Astrocyte of the spinal cord (primary cell): Measurements from ENCODE around the gene DEGS2.
A peak's percentile ranks its signal among the peaks of the same experiment; 100 is the strongest.

ENCODE experiments used
- DNase-seq: peaks from one replicate; pipeline ENCODE4 v3.0.0; 2011; ENCODE audit warnings: low read depth, low spot score
- H3K4me3 ChIP-seq: 2 replicates; pipeline ENCODE4 v1.5.1; 2011; ENCODE audit warnings: low read depth, mild to moderate bottlenecking, low read length, moderate library complexity
- CTCF ChIP-seq: IDR thresholded peaks from 2 replicates; pipeline ENCODE4 v1.5.1; 2012; ENCODE audit warnings: low read depth, mild to moderate bottlenecking, low read length, inconsistent platforms
- in situ Hi-C: cut with HindIII; loops from 2 replicates; pipeline ENCODE4 v1.10.0; 2017; ENCODE audit warnings: low sequenced_read_pairs

DEGS2 gene

DNA sequence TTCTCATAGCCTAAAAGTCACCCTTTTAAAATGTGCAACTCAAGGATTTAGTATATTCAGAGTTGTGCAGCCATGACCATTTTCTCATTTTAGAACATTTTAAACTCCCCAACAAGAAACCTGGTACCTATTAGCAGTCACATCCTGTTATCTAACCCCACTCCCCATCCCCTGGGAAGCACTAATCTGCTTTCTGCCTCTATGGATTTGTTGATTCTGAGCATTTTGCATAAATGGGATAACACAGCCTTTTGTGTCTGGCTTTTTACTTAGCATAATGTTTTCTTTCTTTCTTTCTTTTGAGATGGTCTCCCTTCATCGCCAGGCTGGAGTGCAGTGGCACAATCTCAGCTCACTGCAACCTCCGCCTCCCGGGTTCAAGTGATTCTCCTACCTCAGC is 40.9 kb upstream of the DEGS2 start:
- in situ Hi-C loops: no loop called here
- no peak overlapping the region for H3K4me3 ChIP-seq
- DNase-seq: no peak
- no peak for TF ChIP-seq CTCF

DNA sequence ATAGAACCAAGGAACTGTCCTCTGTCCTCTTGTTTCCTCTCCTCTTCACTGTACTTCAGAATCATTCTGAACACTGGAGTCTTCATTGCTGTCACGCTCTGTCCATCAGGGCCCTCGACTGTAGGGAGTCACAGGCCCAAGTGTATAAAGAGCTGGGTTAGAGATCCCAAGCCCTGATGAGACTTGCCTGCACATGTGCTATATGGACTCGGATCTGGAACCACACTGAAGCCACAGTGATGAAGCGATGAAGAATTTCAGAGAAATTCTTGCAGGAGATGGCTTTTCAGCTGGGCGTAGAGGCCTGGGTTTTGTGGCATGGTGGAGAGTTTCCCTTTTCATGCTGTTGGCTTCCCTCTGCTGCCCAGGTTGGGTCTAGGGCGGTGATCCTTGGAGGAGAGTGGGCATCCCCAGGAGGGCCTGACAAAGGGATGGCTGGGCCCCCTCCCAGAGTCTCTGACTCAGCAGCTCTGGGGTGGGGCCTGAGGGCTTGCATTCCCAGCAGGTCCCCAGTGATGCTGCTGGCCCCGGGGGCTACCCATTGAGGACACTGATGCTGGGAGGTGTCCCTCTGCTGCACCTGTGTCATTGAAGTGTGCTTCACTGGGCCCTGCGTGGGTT is 39.9 kb upstream of the DEGS2 start:
- DNase-seq: no peak

DNA sequence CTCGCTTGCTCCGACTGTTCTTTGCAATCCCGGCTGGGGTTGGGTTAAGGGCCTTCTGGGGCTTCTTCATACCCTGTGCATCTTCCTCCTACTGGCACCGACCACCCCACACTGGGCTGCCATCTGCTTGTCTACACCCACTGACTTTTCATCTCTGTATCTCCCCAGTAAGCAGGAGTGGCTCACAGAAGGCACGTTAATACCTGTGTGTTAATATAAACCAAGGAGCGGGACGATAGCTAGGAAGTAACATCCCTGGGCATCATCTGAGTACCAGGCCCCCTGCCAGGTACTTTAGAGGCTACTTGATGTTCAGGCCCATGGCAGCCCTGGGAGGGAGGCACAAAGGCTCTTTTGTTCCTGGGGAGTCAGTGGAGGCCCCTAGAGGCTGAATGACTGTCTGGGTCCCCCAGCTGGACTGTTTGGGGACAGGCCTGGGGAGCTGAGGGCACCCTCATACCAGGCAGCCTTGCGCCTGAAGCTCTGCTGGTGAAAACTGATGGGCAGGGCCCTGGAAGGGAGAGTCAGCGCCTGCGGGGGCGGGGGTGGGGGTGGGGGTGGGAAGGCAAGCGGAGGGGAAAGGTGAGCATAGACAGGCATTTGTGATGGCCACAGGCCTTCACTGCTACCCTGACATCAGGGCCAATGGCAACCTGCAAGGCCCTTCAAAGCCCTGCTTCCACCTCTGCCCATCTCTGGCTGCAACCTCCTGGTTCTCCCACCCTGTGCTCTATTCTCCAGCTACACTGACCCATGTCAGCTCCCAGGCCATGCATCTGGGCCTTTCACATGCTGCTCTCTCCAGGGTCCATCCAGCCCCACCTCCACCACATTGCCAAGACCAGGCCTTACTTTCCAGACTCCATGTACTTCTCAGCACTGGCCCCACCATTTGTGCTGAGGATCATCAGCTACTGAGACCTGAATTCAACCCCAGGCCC is 34.2 kb upstream of the DEGS2 start:
- DNase-seq: no peak
- H3K4me3 ChIP-seq: peak overlapping the region; percentile 49
- no peak for TF ChIP-seq CTCF
- in situ Hi-C loops: no loop called here

More for the DNA sequence above, 39.9 kb upstream of the DEGS2 start:
- H3K4me3 ChIP-seq: no peak overlapping the region
- TF ChIP-seq CTCF: no peak
- in situ Hi-C loops: no loop called here

GRCh38 chr14:100192672-100193416 is 33.4 kb upstream of the DEGS2 start:
- TF ChIP-seq CTCF: peak; percentile 83
- peak overlapping the region; percentile 49 for H3K4me3 ChIP-seq
- DNase-seq: peak; percentile 97
- in situ Hi-C loops: no loop called here

GRCh38 chr14:100192250-100192671 is 32.8 kb upstream of the DEGS2 start:
- in situ Hi-C loops: no loop called here
- H3K4me3 ChIP-seq: peak overlapping the region; percentile 49
- no peak for TF ChIP-seq CTCF
- DNase-seq: no peak

DNA sequence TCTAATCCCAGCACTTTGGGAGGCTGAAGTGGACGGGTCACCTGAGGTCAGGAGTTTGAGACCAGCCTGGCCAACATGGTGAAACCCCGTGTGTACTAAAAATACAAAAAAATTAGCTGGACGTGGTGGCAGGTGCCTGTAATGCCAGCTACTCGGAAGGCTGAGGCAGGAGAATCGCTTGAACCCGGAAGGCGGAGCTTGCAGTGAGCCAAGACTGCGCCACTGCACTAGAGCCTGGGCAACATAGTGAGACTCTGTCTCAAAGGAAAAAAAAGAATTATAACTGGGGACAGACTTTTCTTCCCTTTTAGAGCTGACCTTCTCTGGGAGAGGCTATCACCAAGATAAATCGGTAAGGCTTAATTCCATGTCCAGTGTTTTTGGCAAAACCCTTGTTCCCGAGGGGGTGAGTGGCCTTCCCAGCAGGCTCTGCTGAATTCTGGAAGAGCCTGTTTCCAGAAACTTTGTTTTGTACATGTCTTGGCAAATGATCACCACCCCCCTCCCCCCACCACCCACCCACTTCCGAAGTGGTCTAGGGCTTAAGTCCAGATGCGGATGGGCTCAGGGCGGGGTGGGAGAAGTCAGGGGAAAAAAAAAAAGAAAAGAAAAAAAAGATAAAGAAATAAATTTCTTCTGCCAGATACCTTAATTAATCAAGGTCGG is 32.3 kb upstream of the DEGS2 start:
- H3K4me3 ChIP-seq: no peak overlapping the region
- in situ Hi-C loops: no loop called here
- TF ChIP-seq CTCF: no peak
- no peak for DNase-seq
